Measurements from ENCODE around the gene ALG9.

The ALG9 gene

GRCh38 chr11:111879637-111879960 is 8.2 kb upstream of the ALG9 start:
- DNase-seq = no peak

- DNase-seq = peak; percentile 90 to 94
Observed at GRCh38 chr11:111878849-111879636, 7.7 kb upstream of the ALG9 start, which contains the start of the genes CFAP68 and FDXACB1. TSS of gene CFAP68 (plus strand) at chr11:111879541. CDS start at chr11:111879561, 20 bp downstream. TSS of gene FDXACB1 (minus strand) at chr11:111879165. CDS start at chr11:111879132, 33 bp downstream.

- DNase-seq = no peak
Observed at GRCh38 chr11:111878385-111878848, 7.0 kb upstream of the ALG9 start.

- DNase-seq = no peak
Observed at GRCh38 chr11:111871693-111872161, 346 bp upstream of the ALG9 start.

- no peak for DNase-seq
Observed at GRCh38 chr11:111870522-111870885, 877 bp downstream of the ALG9 start.

- no peak for DNase-seq
Observed at GRCh38 chr11:111870113-111870512, 1.3 kb downstream of the ALG9 start.

GRCh38 chr11:111860257-111860656 is 11.1 kb downstream of the ALG9 start:
- no peak for DNase-seq

- no peak for DNase-seq
Observed at GRCh38 chr11:111855506-111855905, 15.9 kb downstream of the ALG9 start.

GRCh38 chr11:111852103-111852502 is 19.3 kb downstream of the ALG9 start:
- no peak for DNase-seq

GRCh38 chr11:111851636-111852035 is 19.7 kb downstream of the ALG9 start:
- no peak for DNase-seq

GRCh38 chr11:111851067-111851466 is 20.3 kb downstream of the ALG9 start:
- no peak for DNase-seq

GRCh38 chr11:111849631-111850030 is 21.8 kb downstream of the ALG9 start:
- no peak for DNase-seq

- no peak for DNase-seq
Observed at GRCh38 chr11:111846636-111847035, 24.7 kb downstream of the ALG9 start.

- no peak for DNase-seq
Observed at GRCh38 chr11:111846063-111846462, 25.3 kb downstream of the ALG9 start.

- no peak for DNase-seq
Observed at GRCh38 chr11:111845276-111846028, 25.9 kb downstream of the ALG9 start.

- DNase-seq = no peak
Observed at GRCh38 chr11:111843661-111844060, 27.7 kb downstream of the ALG9 start.

- DNase-seq = peak; percentile 91
Observed at GRCh38 chr11:111841370-111842053, 29.9 kb downstream of the ALG9 start.

- DNase-seq = no peak
Observed at GRCh38 chr11:111840143-111840542, 31.2 kb downstream of the ALG9 start.

- DNase-seq = no peak
Observed at GRCh38 chr11:111838054-111838453, 33.3 kb downstream of the ALG9 start.

- DNase-seq = no peak
Observed at GRCh38 chr11:111837366-111837891, 34.0 kb downstream of the ALG9 start.

GRCh38 chr11:111836721-111837120 is 34.7 kb downstream of the ALG9 start:
- DNase-seq = no peak

GRCh38 chr11:111836162-111836561 is 35.2 kb downstream of the ALG9 start:
- DNase-seq = no peak

GRCh38 chr11:111835665-111836064 is 35.7 kb downstream of the ALG9 start:
- no peak for DNase-seq

Data from stimulated activated CD4-positive, alpha-beta T cell treated with anti-CD3 and anti-CD28 coated beads, Interleukin-2, amount 100 ng/mL, for 48 hours (primary cell).